Parathyroid adenoma (tissue), 2 donors: ENCODE measurements around the gene HSPA1L.
"Not testable (repeated sequence)": the region's sequence is repeated elsewhere in the genome, so short reads cannot be mapped to it uniquely, and the experiment has no call there.

Experiments used
- H2AFZ ChIP-seq: fragments of 300-600 bp; sonication (generic); one replicate; pipeline ENCODE4 v1.7.0; 2017; ENCODE audit warnings: antibody characterized with exemption, mild to moderate bottlenecking
- H3K27ac ChIP-seq: fragments of 300-600 bp; sonication (generic); one replicate; pipeline ENCODE4 v1.7.0; 2017
- H3K27me3 ChIP-seq: fragments of 300-600 bp; sonication (generic); one replicate; pipeline ENCODE4 v1.7.0; 2017; ENCODE audit warnings: low read length; ENCODE audit not compliant: control insufficient read depth, insufficient read depth
- H3K36me3 ChIP-seq: fragments of 300-600 bp; sonication (generic); one replicate; pipeline ENCODE4 v1.7.0; 2017; ENCODE audit warnings: low read length; ENCODE audit not compliant: control insufficient read depth, insufficient read depth
- H3K4me1 ChIP-seq: fragments of 300-600 bp; sonication (generic); one replicate; pipeline ENCODE4 v1.7.0; 2017; ENCODE audit warnings: control low read depth
- H3K4me2 ChIP-seq: fragments of 300-600 bp; sonication (generic); one replicate; pipeline ENCODE4 v1.7.0; 2017; ENCODE audit warnings: low read length
- H3K4me3 ChIP-seq: fragments of 300-600 bp; sonication (generic); one replicate; pipeline ENCODE4 v1.7.0; 2017; ENCODE audit warnings: low read depth, low read length
- H3K79me2 ChIP-seq: fragments of 300-600 bp; sonication (generic); one replicate; pipeline ENCODE4 v1.7.0; 2017; ENCODE audit warnings: control low read depth
- H3K9ac ChIP-seq: fragments of 300-600 bp; sonication (generic); one replicate; pipeline ENCODE4 v1.7.0; 2017; ENCODE audit warnings: mild to moderate bottlenecking
- H3K9me3 ChIP-seq: fragments of 300-600 bp; sonication (generic); one replicate; pipeline ENCODE4 v1.7.0; 2017; ENCODE audit warnings: low read length; ENCODE audit not compliant: control insufficient read depth
- TF ChIP-seq, protein P1 (sequence below): fragments of 300-600 bp; sonication (generic); IDR thresholded peaks from one replicate; pipeline ENCODE4 v1.7.0; 2017; ENCODE audit warnings: antibody characterized with exemption, mild to moderate bottlenecking
- donor health status: primary hyperparathyroidism.

HSPA1L gene

DNA sequence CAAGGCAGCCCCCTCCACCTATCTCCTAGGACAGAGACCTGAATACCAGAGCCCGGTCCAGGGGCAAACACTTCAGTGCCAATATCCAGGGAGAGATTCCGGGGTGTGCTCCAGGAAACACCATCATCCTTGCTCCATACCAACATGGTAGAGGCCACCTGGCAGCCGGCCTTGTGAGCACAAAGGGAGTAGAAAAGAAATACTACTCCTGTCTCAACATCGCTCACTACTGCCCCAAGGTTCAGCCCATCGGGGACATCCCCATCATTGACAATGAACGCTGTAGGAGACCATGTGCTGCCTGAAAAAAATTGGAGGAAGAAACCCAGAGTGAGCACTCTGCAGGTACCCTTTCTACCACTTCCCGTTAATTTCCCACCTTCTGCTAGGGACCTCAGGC lies 46.1 kb upstream of the HSPA1L start:
- Histone ChIP-seq H3K79me2 (peaks cover 2% of the 10 kb centered on the region), H3K4me1 (peaks cover 20% of the 10 kb centered on the region), H2AFZ (no peak overlapping the region), H3K4me3 (no peak overlapping the region), H3K9ac (no peak overlapping the region), H3K4me2 (no peak overlapping the region), H3K36me3 (no peaks in the 10 kb centered on the region), H3K27me3 (no peaks in the 10 kb centered on the region), H3K9me3 (no peaks in the 10 kb centered on the region), H3K27ac (no peak overlapping the region)
- TF ChIP-seq, protein P1, sequence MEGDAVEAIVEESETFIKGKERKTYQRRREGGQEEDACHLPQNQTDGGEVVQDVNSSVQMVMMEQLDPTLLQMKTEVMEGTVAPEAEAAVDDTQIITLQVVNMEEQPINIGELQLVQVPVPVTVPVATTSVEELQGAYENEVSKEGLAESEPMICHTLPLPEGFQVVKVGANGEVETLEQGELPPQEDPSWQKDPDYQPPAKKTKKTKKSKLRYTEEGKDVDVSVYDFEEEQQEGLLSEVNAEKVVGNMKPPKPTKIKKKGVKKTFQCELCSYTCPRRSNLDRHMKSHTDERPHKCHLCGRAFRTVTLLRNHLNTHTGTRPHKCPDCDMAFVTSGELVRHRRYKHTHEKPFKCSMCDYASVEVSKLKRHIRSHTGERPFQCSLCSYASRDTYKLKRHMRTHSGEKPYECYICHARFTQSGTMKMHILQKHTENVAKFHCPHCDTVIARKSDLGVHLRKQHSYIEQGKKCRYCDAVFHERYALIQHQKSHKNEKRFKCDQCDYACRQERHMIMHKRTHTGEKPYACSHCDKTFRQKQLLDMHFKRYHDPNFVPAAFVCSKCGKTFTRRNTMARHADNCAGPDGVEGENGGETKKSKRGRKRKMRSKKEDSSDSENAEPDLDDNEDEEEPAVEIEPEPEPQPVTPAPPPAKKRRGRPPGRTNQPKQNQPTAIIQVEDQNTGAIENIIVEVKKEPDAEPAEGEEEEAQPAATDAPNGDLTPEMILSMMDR: no peak

DNA sequence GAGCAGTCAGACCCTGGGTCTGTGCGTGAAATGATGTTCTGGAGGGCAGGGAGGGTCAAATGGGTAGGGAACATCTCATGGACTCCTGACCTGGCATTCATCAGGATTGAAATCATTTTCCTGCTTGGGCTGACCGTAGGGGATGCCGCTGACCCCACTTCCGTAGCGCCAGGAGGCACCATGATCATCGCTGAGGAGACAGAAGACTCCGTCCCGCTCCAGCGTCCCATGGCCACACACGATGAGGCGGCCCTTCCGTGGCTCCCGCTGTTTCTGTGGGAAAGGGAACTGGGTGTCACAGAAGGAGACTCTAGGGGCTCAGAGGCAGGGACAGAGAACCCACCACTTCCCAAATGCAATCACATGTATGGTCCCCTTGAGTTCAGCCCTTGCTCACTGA lies 45.3 kb upstream of the HSPA1L start:
- Histone ChIP-seq H3K4me1 (peaks cover 16% of the 10 kb centered on the region), H3K27me3 (no peaks in the 10 kb centered on the region), H3K4me2 (no peak overlapping the region), H3K36me3 (no peaks in the 10 kb centered on the region), H3K27ac (no peak overlapping the region), H3K9me3 (no peaks in the 10 kb centered on the region), H3K79me2 (peaks cover 2% of the 10 kb centered on the region), H3K4me3 (no peak overlapping the region), H3K9ac (no peak overlapping the region), H2AFZ (no peak overlapping the region)
- TF ChIP-seq, protein P1: no peak

DNA sequence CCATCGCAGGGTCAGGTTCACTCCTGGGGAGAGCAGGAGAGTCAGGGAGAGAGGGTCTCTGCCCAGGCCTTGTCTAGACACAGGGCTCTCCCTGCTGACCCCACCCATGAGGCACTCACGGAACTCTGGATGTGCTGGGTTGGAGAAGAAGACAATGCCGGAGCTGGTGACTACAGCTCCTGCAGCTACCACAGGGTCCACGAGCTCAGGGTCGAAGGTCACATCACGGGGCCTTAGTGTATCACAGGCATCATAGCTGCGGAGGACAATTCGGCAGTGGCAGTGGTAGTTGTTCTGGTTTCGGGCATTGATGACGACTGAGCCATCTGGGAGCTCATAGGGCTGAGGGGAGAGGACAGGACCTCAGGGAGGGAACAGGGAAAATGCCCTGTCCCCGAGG lies 44.8 kb upstream of the HSPA1L start:
- H3K27me3 ChIP-seq: no peaks in the 10 kb centered on the region
- H3K79me2 ChIP-seq: peaks cover 2% of the 10 kb centered on the region
- H3K4me1 ChIP-seq: peaks cover 12% of the 10 kb centered on the region
- H3K4me3 ChIP-seq: no peak overlapping the region
- H3K9ac ChIP-seq: no peak overlapping the region
- H2AFZ ChIP-seq: no peak overlapping the region
- TF ChIP-seq, protein P1: no peak
- H3K4me2 ChIP-seq: no peak overlapping the region
- H3K27ac ChIP-seq: no peak overlapping the region
- no peaks in the 10 kb centered on the region for H3K36me3 ChIP-seq
- no peaks in the 10 kb centered on the region for H3K9me3 ChIP-seq

DNA sequence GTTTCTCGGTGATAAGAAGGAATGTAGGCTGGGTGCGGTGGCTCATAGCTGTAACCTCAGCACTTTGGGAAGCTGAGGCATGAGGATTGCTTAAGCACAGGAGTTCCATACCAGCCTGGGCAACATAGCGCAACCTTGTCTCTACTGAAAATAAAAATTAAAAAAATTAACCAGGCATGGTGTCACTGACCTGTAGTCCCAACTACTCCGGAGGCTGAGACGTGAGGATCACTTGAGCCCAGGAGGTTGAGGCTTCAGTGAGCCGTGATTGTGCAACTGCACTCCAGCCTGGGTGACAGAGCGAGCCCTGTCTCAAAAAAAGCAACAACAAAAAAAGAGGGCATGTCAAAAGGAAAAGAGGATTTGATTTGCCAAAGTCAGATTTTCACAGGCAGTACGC lies 43.6 kb upstream of the HSPA1L start:
- Histone ChIP-seq H3K4me1 (peaks cover 5% of the 10 kb centered on the region), H2AFZ (no peak overlapping the region), H3K9ac (no peak overlapping the region), H3K4me2 (no peak overlapping the region), H3K79me2 (peaks cover 2% of the 10 kb centered on the region), H3K4me3 (no peak overlapping the region), H3K27me3 (no peaks in the 10 kb centered on the region), H3K9me3 (no peaks in the 10 kb centered on the region), H3K36me3 (no peaks in the 10 kb centered on the region), H3K27ac (no peak overlapping the region)
- TF ChIP-seq, protein P1: no peak

DNA sequence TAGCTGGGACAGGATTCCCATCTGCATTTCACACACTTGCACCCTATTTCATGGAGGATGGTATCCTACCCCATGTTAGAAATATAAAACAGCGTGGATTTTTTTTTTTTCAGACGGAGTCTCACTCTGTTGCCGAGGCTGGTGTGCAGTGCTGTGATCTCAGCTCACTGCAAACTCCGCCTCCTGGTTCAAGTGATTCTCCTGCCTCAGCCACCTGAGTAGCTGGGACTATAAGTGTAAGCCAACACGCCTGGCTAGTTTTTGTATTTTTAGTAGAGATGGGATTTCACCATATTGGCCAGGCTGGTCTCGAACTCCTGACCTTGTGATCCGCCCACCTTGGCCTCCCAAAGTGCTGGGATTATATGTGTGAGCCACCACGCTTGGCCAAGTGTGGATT lies 42.7 kb upstream of the HSPA1L start:
- not testable (repeated sequence) for H3K4me1 ChIP-seq, H2AFZ ChIP-seq, H3K9ac ChIP-seq, H3K4me2 ChIP-seq, H3K4me3 ChIP-seq, H3K36me3 ChIP-seq, H3K27ac ChIP-seq, H3K27me3 ChIP-seq, H3K9me3 ChIP-seq, H3K79me2 ChIP-seq

DNA sequence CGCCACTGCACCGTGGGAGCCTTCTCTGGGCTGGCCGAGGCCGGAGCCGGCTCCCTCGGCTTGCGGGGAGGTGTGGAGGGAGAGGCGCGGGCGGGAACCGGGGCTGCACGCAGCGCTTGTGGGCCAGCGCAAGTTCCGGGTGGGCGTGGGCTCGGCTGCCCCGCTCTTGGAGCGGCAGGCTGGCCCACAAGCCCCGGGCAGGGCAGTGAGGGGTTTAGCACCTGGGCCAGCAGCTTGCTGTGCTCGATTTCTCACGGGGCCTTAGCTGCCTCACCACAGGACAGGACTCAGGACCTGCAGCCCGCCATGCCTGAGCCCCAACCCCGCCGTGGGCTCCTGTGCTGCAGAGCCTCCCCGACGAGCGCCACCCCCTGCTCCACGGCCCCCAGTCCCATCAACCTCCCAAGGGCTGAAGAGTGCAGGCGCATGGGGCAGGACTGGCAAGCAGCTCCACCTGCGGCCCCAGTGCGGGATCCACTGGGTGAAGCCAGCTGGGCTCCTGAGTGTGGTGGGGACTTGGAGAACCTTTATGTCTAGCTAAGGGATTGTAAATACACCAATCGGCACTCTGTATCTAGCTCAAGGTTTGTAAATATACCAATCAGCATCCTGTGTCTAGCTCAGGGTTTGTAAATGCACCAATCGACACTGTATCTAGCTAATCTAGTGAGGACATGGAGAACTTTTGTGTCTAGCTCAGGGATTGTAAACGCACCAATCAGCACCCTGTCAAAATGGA lies 37.1 kb upstream of the HSPA1L start:
- not testable (repeated sequence) for H3K9ac ChIP-seq, H3K4me2 ChIP-seq, H2AFZ ChIP-seq, H3K27me3 ChIP-seq, H3K9me3 ChIP-seq, H3K4me3 ChIP-seq, H3K4me1 ChIP-seq, H3K79me2 ChIP-seq, H3K36me3 ChIP-seq, H3K27ac ChIP-seq
